Measurements from ENCODE around the gene LRCOL1.

DNA sequence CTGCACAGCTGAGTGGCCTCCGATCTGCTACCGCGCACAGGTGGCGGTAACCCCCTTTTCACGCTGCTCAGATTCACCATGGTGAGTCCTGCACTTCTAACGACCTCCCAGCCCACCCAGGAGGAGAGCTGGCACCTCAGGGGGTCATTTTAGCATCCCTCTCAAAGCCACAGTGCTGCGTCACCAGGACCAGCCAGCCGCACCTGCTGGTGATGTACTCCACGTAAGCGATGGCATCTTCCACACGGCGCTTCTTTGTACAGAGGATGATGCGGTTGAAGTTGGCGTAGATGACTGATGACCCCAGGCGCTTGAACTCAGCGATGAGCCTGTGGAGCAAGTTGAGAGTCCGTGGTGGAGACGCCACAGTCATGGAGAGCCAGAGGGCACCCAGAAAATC lies 27.4 kb upstream of the LRCOL1 start:
- TF ChIP-seq, protein P1, sequence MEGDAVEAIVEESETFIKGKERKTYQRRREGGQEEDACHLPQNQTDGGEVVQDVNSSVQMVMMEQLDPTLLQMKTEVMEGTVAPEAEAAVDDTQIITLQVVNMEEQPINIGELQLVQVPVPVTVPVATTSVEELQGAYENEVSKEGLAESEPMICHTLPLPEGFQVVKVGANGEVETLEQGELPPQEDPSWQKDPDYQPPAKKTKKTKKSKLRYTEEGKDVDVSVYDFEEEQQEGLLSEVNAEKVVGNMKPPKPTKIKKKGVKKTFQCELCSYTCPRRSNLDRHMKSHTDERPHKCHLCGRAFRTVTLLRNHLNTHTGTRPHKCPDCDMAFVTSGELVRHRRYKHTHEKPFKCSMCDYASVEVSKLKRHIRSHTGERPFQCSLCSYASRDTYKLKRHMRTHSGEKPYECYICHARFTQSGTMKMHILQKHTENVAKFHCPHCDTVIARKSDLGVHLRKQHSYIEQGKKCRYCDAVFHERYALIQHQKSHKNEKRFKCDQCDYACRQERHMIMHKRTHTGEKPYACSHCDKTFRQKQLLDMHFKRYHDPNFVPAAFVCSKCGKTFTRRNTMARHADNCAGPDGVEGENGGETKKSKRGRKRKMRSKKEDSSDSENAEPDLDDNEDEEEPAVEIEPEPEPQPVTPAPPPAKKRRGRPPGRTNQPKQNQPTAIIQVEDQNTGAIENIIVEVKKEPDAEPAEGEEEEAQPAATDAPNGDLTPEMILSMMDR (IDR thresholded peaks at IDR 0.05; ENCODE audit: low read length), result no peak
- TF ChIP-seq EZH2 (IDR thresholded peaks at IDR 0.05; ENCODE audit: borderline replicate concordance, low read length), result no peak
